ENCODE results near the gene ALKBH2. TPM values are rescaled to one million over a fixed set of nuclear protein-coding genes. Genes with fewer than 3 reads are reported as not detected.
A peak's percentile ranks its signal among the peaks of the same experiment; 100 is the strongest.

ALKBH2 gene
- total and polyA plus RNA-seq, 2 donors = 15.5 to 25.9 TPM

GRCh38 chr12:109116611-109116949 lies 23.3 kb upstream of the ALKBH2 start:
- WGBS = 96% methylated on average over 12 of the region's 12 CpGs
- no peak overlapping the region for H3K27ac ChIP-seq (ENCODE audit: low read depth in 1 of 2, low read length in 1 of 2)
- no peak for DNase-seq (ENCODE audit: low read depth in 6 of 9, low spot score in 9 of 9)
- H3K9me3 ChIP-seq (ENCODE audit: control insufficient read depth in 2 of 2, insufficient read depth in 1 of 2, low read length in 1 of 2) = no peaks in the 10 kb centered on the region
- no peaks in the 10 kb centered on the region for H3K36me3 ChIP-seq (ENCODE audit: control insufficient read depth in 2 of 2, insufficient read depth in 2 of 2, low read length in 1 of 2)
- H3K4me3 ChIP-seq (ENCODE audit: low read length in 2 of 2) = no peak overlapping the region
- no peaks in the 10 kb centered on the region for H3K27me3 ChIP-seq (ENCODE audit: control insufficient read depth in 2 of 2, insufficient read depth in 1 of 2, low read length in 1 of 2)
- peaks cover 0 to 8% of the 10 kb centered on the region in 2 donors for H3K4me1 ChIP-seq (ENCODE audit: control insufficient read depth in 2 of 2, insufficient read depth in 2 of 2, low read length in 2 of 2)

- 64% methylated on average over 14 of the region's 14 CpGs for WGBS
- H3K4me1 ChIP-seq (ENCODE audit: control insufficient read depth in 2 of 2, insufficient read depth in 2 of 2, low read length in 2 of 2) = peaks cover 0 to 8% of the 10 kb centered on the region in 2 donors
- no peak for DNase-seq (ENCODE audit: low read depth in 6 of 9, low spot score in 9 of 9)
Measured at GRCh38 chr12:109115758-109116610, 22.7 kb upstream of the ALKBH2 start, which contains the start of gene ACACB. Gene ACACB, plus strand, starts transcription at chr12:109116587. Its CDS starts 22,819 bp downstream, at chr12:109139406.

GRCh38 chr12:109115404-109115757 lies 22.1 kb upstream of the ALKBH2 start:
- Histone ChIP-seq H3K27ac (ENCODE audit: low read depth in 1 of 2, low read length in 1 of 2) (no peak overlapping the region), H3K27me3 (ENCODE audit: control insufficient read depth in 2 of 2, insufficient read depth in 1 of 2, low read length in 1 of 2) (no peaks in the 10 kb centered on the region), H3K4me1 (ENCODE audit: control insufficient read depth in 2 of 2, insufficient read depth in 2 of 2, low read length in 2 of 2) (peaks cover 0 to 10% of the 10 kb centered on the region in 2 donors), H3K4me3 (ENCODE audit: low read length in 2 of 2) (no peak overlapping the region), H3K9me3 (ENCODE audit: control insufficient read depth in 2 of 2, insufficient read depth in 1 of 2, low read length in 1 of 2) (no peaks in the 10 kb centered on the region), H3K36me3 (ENCODE audit: control insufficient read depth in 2 of 2, insufficient read depth in 2 of 2, low read length in 1 of 2) (peaks cover 0 to 2% of the 10 kb centered on the region in 2 donors)
- WGBS = 95% methylated on average over 3 of the region's 3 CpGs
- DNase-seq (ENCODE audit: low read depth in 6 of 9, low spot score in 9 of 9) = no peak

More at GRCh38 chr12:109115758-109116610, 22.7 kb upstream of the ALKBH2 start, which contains the start of gene ACACB:
- Histone ChIP-seq H3K27me3 (ENCODE audit: control insufficient read depth in 2 of 2, insufficient read depth in 1 of 2, low read length in 1 of 2) (no peaks in the 10 kb centered on the region), H3K36me3 (ENCODE audit: control insufficient read depth in 2 of 2, insufficient read depth in 2 of 2, low read length in 1 of 2) (peaks cover 0 to under 1% of the 10 kb centered on the region in 2 donors), H3K4me3 (ENCODE audit: low read length in 2 of 2) (no peak within 1 kb of the TSS), H3K9me3 (ENCODE audit: control insufficient read depth in 2 of 2, insufficient read depth in 1 of 2, low read length in 1 of 2) (no peaks in the 10 kb centered on the region), H3K27ac (ENCODE audit: low read depth in 1 of 2, low read length in 1 of 2) (no peak within 1 kb of the TSS)

GRCh38 chr12:109114644-109115043 lies 21.4 kb upstream of the ALKBH2 start:
- no peak overlapping the region for H3K4me3 ChIP-seq (ENCODE audit: low read length in 2 of 2)
- H3K27ac ChIP-seq (ENCODE audit: low read depth in 1 of 2, low read length in 1 of 2) = no peak overlapping the region
- H3K9me3 ChIP-seq (ENCODE audit: control insufficient read depth in 2 of 2, insufficient read depth in 1 of 2, low read length in 1 of 2) = no peaks in the 10 kb centered on the region
- peaks cover 0 to 7% of the 10 kb centered on the region in 2 donors for H3K36me3 ChIP-seq (ENCODE audit: control insufficient read depth in 2 of 2, insufficient read depth in 2 of 2, low read length in 1 of 2)
- H3K27me3 ChIP-seq (ENCODE audit: control insufficient read depth in 2 of 2, insufficient read depth in 1 of 2, low read length in 1 of 2) = no peaks in the 10 kb centered on the region
- H3K4me1 ChIP-seq (ENCODE audit: control insufficient read depth in 2 of 2, insufficient read depth in 2 of 2, low read length in 2 of 2) = peaks cover 0 to 10% of the 10 kb centered on the region in 2 donors
- 91% methylated on average over 2 of the region's 2 CpGs for WGBS
- no peak for DNase-seq (ENCODE audit: low read depth in 6 of 9, low spot score in 9 of 9)

- no peak overlapping the region for H3K4me3 ChIP-seq (ENCODE audit: low read length in 2 of 2)
- H3K4me1 ChIP-seq (ENCODE audit: control insufficient read depth in 2 of 2, insufficient read depth in 2 of 2, low read length in 2 of 2) = peaks cover 0 to 10% of the 10 kb centered on the region in 2 donors
- H3K36me3 ChIP-seq (ENCODE audit: control insufficient read depth in 2 of 2, insufficient read depth in 2 of 2, low read length in 1 of 2) = peaks cover 0 to 8% of the 10 kb centered on the region in 2 donors
- H3K27ac ChIP-seq (ENCODE audit: low read depth in 1 of 2, low read length in 1 of 2) = no peak overlapping the region
- no peaks in the 10 kb centered on the region for H3K9me3 ChIP-seq (ENCODE audit: control insufficient read depth in 2 of 2, insufficient read depth in 1 of 2, low read length in 1 of 2)
- H3K27me3 ChIP-seq (ENCODE audit: control insufficient read depth in 2 of 2, insufficient read depth in 1 of 2, low read length in 1 of 2) = no peaks in the 10 kb centered on the region
- no peak for DNase-seq (ENCODE audit: low read depth in 6 of 9, low spot score in 9 of 9)
- WGBS = 99% methylated on average over 5 of the region's 5 CpGs
Measured at GRCh38 chr12:109113661-109114321, 20.5 kb upstream of the ALKBH2 start.

- Histone ChIP-seq H3K4me1 (ENCODE audit: control insufficient read depth in 2 of 2, insufficient read depth in 2 of 2, low read length in 2 of 2) (peaks cover 0 to 10% of the 10 kb centered on the region in 2 donors), H3K9me3 (ENCODE audit: control insufficient read depth in 2 of 2, insufficient read depth in 1 of 2, low read length in 1 of 2) (no peaks in the 10 kb centered on the region), H3K27me3 (ENCODE audit: control insufficient read depth in 2 of 2, insufficient read depth in 1 of 2, low read length in 1 of 2) (no peaks in the 10 kb centered on the region), H3K36me3 (ENCODE audit: control insufficient read depth in 2 of 2, insufficient read depth in 2 of 2, low read length in 1 of 2) (peaks cover 0 to 8% of the 10 kb centered on the region in 2 donors), H3K27ac (ENCODE audit: low read depth in 1 of 2, low read length in 1 of 2) (no peak overlapping the region), H3K4me3 (ENCODE audit: low read length in 2 of 2) (no peak overlapping the region)
- no peak for DNase-seq (ENCODE audit: low read depth in 6 of 9, low spot score in 9 of 9)
- WGBS = 95% methylated on average over 11 of the region's 11 CpGs
Measured at GRCh38 chr12:109112720-109113465, 19.6 kb upstream of the ALKBH2 start.

GRCh38 chr12:109110988-109111495 lies 17.8 kb upstream of the ALKBH2 start:
- DNase-seq (ENCODE audit: low read depth in 6 of 9, low spot score in 9 of 9) = peak in 4 of 9 donors; percentile 13 to 50 (median 38)
- Histone ChIP-seq H3K4me1 (ENCODE audit: control insufficient read depth in 2 of 2, insufficient read depth in 2 of 2, low read length in 2 of 2) (peaks cover 0 to 7% of the 10 kb centered on the region in 2 donors), H3K27ac (ENCODE audit: low read depth in 1 of 2, low read length in 1 of 2) (peak overlapping the region; percentile 8 to 32), H3K27me3 (ENCODE audit: control insufficient read depth in 2 of 2, insufficient read depth in 1 of 2, low read length in 1 of 2) (no peaks in the 10 kb centered on the region), H3K9me3 (ENCODE audit: control insufficient read depth in 2 of 2, insufficient read depth in 1 of 2, low read length in 1 of 2) (no peaks in the 10 kb centered on the region), H3K4me3 (ENCODE audit: low read length in 2 of 2) (peak overlapping the region; percentile 30 to 31), H3K36me3 (ENCODE audit: control insufficient read depth in 2 of 2, insufficient read depth in 2 of 2, low read length in 1 of 2) (peaks cover 1 to 11% of the 10 kb centered on the region in 2 donors)
- 66% methylated on average over 28 of the region's 28 CpGs for WGBS

GRCh38 chr12:109109746-109110350 lies 16.6 kb upstream of the ALKBH2 start:
- Histone ChIP-seq H3K4me1 (ENCODE audit: control insufficient read depth in 2 of 2, insufficient read depth in 2 of 2, low read length in 2 of 2) (peaks cover 0 to 4% of the 10 kb centered on the region in 2 donors), H3K36me3 (ENCODE audit: control insufficient read depth in 2 of 2, insufficient read depth in 2 of 2, low read length in 1 of 2) (peaks cover 11 to 22% of the 10 kb centered on the region in 2 donors), H3K9me3 (ENCODE audit: control insufficient read depth in 2 of 2, insufficient read depth in 1 of 2, low read length in 1 of 2) (no peaks in the 10 kb centered on the region), H3K4me3 (ENCODE audit: low read length in 2 of 2) (no peak overlapping the region), H3K27ac (ENCODE audit: low read depth in 1 of 2, low read length in 1 of 2) (no peak overlapping the region), H3K27me3 (ENCODE audit: control insufficient read depth in 2 of 2, insufficient read depth in 1 of 2, low read length in 1 of 2) (no peaks in the 10 kb centered on the region)
- no peak for DNase-seq (ENCODE audit: low read depth in 6 of 9, low spot score in 9 of 9)
- WGBS = 96% methylated on average over 6 of the region's 6 CpGs

Data from thymus (tissue), 11 donors.